ENCODE data around the gene PRKD1.

The PRKD1 gene

DNA sequence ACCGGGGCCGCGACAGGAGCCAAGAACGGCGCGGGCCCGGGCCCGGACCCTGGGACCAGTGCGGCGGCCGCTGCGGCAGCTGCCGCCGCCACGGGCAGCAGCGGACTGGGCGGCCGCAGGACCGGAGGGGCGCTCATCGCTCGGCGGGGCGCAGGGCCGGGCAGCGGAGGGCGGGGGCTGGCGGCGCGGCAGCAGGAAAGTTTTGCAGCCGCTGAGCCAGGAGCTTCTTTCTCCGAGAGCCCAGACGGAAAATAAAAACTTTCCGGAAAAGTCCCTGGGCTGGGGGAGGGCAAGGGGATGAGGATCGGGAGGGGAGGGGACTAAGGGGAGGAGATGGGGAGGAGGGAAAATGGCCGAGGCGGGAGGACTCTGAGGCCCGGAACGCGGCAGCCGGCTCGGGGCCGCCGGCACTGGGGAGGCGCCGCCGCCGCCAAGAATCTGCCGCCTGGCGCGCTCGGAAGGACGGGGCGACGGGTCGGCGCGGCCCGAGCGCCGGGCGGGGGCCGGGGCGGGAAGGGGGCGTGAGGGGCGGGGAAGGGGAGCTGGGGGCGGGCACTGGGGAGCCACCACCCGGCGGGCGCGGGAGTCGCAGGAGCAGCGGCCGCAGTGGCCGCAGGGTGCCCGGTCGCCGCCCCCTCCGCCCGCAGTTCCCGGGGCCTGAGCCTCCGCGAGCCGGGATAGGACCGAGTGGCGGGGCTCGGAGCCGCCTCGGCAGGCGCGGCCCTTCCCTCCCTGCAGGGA is at the start of gene PRKD1:
TSS of gene PRKD1 (minus strand) at position 472 of the 741 bp plus-strand sequence.
- DNase-seq (ENCODE audit: low spot score): no peak

GRCh38 chr14:29971101-29971500 is 43.5 kb upstream of the PRKD1 start:
- no peak for DNase-seq (ENCODE audit: low spot score)

DNA sequence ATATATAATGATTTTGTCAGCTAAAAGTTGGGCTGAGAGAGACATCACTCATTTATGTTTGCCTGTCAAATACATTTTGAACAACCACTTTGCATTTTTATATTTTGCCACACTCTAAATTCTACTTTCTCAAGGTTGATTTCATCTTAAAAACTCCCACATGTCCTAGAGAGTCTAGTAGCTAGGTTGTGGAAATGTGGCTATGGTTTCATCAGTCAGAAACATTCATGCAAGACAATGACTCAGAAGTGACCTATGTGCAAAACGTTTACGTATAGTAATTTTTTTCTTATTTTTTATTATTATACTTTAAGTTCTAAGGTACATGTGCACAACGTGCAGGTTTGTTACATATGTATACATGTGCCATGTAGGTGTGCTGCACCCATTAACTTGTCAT is 27.4 kb upstream of the PRKD1 start:
- DNase-seq (ENCODE audit: low spot score): no peak

DNA sequence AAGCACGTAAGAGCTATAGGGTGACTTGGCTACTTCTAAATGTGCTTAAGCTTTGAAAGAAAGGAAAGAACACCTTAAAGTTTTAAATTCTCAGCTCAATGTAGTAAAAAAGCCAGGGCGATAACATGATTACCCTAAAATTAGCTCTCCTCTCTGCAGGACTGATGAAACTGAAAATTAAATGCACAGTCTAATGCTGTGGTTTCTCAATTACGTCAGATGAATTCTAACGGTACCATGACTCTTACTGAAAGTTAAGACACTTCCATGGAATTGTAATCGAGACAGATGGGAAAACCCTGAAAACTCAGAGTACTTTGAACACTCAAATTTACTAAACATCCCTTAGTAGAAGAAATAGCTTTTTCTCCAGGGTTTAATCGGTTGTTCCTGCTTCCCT is 25.9 kb upstream of the PRKD1 start:
- no peak for DNase-seq (ENCODE audit: low spot score)

DNA sequence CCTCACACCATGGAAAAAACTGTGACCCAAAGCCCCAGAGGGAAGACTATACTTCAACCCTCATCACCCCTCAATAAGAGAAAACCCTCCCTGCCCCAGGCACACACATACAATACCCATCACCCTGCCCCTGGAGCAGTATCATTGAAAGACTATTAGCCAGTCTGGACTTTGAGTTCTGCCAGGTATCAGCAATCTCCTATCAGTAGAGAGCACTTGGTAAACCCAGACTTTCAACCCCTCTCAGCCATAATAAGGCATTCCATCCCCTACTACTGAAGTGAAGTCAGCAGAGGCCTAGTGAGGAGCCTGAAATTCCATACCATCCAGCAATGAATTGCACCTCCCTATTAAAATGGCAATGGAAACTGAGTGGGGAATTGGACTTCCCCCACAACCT is 16.4 kb upstream of the PRKD1 start:
- DNase-seq (ENCODE audit: low spot score): no peak

- no peak for DNase-seq (ENCODE audit: low spot score)
Measured at GRCh38 chr14:29941401-29941800, 13.8 kb upstream of the PRKD1 start.

- no peak for DNase-seq (ENCODE audit: low spot score)
Measured at GRCh38 chr14:29940482-29940881, 12.8 kb upstream of the PRKD1 start.

DNA sequence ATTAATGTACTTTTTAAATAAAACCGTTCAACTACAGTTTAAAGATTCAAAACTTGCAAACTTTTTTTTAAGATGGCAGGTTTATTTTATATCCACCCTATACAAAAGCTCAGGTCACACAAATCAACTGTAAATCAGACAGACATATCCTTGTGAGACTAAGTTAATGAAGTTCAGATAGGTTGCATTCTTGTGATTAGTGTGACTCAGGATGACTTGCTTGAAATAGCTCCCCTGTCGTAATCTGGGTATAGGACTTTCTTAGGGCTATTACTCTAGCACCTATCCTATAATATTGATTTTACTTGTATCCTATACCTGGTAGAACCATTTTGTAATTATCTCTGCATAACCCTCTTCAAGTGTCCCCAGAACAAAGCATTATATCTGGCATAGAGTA is 9.5 kb upstream of the PRKD1 start:
- no peak for DNase-seq (ENCODE audit: low spot score)

GRCh38 chr14:29930283-29930682 is 2.6 kb upstream of the PRKD1 start:
- no peak for DNase-seq (ENCODE audit: low spot score)

DNA sequence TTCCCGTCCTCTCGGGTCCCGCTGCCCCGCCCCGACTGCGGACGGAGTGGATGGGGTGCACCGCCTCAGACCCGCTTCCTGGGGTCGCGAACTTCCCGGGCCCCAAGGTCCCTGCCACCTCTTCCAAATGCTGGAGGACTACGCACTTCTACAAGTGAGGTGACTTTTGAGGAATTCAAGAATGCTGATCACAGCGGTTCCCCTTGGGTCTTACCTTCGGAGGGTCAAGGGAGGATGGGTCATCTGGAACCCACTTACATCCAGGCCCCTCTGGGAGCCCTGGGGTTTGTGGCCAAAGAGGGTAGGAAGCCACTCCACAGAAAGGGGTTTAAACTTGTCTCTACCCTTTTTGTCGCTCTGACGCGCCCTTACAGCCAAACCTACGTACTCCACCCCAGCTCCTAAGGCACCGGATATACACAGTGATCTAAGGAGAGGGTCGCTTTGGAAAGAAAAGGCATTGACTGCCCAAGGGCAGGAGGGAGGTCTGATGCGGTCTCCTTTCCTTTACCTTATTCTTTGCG is 532 bp upstream of the PRKD1 start:
- DNase-seq (ENCODE audit: low spot score): no peak

DNA sequence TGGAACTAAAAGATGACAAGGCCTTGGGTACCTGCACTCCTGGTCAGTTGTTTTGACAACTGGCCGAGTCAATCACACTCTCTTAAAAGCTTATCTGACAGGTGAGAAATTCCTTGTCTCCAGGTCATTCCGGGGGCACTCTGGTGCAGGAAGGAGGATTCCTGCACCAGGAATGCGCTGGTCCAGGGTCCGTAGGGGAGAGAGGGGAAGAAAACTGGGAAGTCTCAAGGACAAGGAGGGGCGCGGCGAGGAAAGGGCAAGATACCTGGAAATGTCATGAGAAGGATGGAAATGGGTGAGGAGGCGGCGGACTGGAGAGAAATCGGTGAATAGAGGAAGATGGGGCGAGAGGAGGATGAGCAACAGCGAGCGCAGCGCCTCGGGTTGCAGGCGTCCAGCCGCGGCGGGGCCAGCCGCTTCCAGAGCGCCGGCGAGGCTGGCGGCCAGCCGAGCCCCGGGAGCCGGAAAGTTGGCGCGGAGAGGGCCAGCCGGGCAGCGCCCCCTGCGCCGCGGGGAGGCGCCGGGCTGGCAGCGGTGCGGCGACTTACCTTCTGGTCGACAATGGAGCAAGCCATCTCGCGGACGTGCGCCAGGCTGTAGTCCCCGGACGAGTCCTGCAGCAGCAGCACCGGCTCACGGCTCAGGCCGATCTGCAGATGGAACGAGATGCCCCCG is 809 bp downstream of the PRKD1 start:
- no peak for DNase-seq (ENCODE audit: low spot score)

- DNase-seq (ENCODE audit: low spot score): no peak
Measured at GRCh38 chr14:29926228-29926627, 1.4 kb downstream of the PRKD1 start.

DNA sequence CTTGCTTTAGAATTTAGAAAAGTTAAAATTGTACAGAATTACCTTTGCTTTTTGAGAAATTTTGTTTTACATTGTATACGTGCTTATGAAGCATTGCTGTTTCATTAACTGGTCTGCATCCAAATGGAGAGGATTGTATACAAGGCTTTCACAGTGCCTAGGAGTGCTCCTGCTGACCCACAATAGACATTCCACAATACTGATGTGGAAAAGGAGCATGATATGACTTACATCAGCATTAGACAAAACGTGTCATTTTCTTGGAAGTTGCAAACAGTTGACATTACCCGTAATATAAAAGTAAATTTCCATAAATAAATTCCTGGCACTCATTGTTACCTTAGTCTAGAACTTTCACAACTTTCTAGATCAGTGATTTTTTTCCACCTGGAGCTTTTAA is 1.9 kb downstream of the PRKD1 start:
- DNase-seq (ENCODE audit: low spot score): no peak

- no peak for DNase-seq (ENCODE audit: low spot score)
Measured at GRCh38 chr14:29925101-29925722, 2.4 kb downstream of the PRKD1 start.

GRCh38 chr14:29919845-29920244 is 7.8 kb downstream of the PRKD1 start:
- DNase-seq (ENCODE audit: low spot score): no peak

DNA sequence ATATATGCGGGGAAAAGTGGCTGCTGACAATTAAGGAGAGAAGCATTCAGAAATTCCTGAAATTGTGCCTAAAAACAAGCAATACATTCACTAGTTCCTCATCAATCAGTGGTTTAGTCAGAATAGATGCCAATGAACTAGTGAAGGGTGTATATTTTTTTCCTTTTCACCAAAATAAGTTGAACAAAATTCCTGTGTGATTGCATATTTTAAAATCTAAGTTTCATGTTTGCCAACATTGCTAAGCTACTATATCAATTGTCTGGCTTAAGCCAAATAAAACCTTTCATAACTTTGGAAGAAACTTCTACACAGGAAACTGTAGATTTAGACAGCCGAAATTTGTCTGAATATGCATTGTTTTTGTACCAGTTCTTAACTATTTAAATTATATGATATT is 8.7 kb downstream of the PRKD1 start:
- no peak for DNase-seq (ENCODE audit: low spot score)

DNA sequence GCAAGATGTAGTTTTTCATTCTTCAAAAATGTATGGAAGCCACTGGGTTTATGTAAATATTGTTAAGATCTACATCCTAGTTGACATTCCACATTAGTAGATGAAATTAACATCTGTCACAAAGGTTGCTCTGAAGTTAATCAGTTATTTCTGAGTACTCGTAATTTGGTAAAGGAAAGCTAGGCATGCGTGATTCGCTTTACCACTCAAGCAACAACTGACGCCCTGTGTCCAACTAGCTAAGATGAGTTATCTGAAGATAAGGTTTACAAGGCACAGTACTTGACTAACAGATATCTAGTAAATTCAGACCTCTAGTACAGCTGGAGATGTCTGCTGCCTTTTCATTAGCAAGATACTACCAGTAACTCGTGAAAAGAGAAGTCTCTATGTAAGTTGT is 14.1 kb downstream of the PRKD1 start:
- DNase-seq (ENCODE audit: low spot score): no peak

GRCh38 chr14:29911810-29912209 is 15.8 kb downstream of the PRKD1 start:
- DNase-seq (ENCODE audit: low spot score): no peak

DNA sequence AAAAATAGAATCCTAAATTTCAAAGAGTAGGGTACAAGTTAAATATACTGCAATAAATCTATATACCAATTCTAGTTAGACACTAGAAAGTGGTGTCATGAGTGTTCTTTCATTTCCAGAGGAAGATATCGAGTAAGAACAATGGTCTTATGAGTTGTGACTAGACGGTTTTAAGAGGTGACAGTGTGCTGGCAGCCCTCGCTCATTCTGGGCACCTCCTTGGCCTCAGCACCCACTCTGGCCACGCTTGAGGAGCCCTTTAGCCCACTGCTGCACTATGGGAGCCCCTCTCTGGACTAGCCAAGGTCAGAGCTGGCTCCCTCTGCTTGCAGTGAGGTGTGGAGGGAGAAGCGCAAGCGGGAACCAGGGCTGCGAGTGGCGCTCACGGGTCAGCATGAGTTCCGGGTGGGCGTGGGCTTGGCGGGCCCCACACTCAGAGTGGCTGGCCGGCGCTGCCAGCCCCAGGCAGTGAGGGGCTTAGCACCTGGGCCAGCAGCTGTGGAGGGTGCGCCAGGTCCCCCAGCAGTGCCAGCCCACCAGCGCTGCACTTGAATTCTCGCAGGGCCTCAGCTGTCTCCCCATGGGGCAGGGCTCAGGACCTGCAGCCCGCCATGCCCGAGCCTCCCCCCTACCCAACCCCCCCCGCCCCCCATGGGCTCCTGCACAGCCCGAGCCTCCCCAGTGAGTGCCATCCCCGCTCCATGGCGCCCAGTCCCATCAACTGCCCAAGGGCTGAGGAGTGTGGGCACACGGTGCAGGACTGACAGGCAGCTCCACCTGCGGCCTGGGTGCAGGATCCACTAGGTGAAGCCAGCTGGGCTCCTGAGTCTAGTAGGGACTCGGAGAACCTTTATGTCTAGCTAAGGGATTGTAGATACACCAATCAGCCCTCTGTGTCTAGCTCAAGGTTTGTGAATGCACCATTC is 18.7 kb downstream of the PRKD1 start:
- no peak for DNase-seq (ENCODE audit: low spot score)

DNA sequence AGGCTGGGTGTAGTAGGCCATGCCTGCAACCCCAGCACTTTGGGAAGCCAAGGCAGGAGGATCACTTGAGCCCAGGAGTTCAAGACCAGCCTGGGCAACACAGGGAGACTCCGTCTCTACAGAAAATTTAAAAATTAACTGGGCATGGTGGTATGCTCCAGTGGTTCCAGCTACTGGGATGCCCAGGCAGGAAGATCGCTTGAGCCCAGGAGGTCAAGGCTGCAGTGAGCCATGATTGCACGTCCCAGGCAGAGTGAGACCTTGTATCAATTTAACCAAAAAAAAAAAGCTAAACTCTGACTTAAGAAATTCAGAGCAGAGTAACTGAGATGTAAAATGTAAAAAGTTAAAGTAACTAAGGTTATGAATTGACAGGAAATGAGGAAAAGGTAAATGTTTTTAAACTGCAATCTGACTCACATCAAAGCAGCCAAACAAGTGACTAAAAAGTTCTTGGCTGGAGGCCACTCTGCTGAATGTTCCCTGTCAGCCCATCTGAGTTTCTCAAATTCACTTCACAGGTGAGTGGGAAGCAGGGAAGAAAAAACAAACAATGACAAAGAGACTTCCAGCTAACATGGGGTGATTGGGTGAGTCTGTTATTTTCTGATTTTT is 21.3 kb downstream of the PRKD1 start:
- no peak for DNase-seq (ENCODE audit: low spot score)

- no peak for DNase-seq (ENCODE audit: low spot score)
Measured at GRCh38 chr14:29905543-29905942, 22.1 kb downstream of the PRKD1 start.
